ENCODE measurements around the gene RPH3AL.

GRCh38 chr17:269616-270514 is 82.7 kb downstream of the RPH3AL start:
- no peak for TF ChIP-seq CTCF (IDR thresholded peaks at IDR 0.05)
- no peak for TF ChIP-seq POLR2AphosphoS5 (IDR thresholded peaks at IDR 0.05)

Measured in transverse colon (tissue), 4 donors.